ENCODE measurements around the gene NANOS3.

GRCh38 chr19:13834244-13835069, 42.5 kb upstream of the NANOS3 start:
- TF ChIP-seq CTCF (conservative IDR thresholded peaks at IDR 0.05; ENCODE audit: low read depth in 2 of 2) (no peak), POLR2AphosphoS5 (IDR thresholded peaks at IDR 0.05; ENCODE audit: low read depth) (no peak), EZH2 (IDR thresholded peaks at IDR 0.05; ENCODE audit: low read depth, unreplicated experiment) (no peak), STAT1 (IDR thresholded peaks at IDR 0.05; ENCODE audit: unreplicated experiment) (no peak), EZH2phosphoT487 (IDR thresholded peaks at IDR 0.05; ENCODE audit: unreplicated experiment) (no peak), CREB1 (CRISPR knock-in tag; IDR thresholded peaks at IDR 0.05; ENCODE audit: low read depth) (no peak)
- TF ChIP-seq, protein P1, sequence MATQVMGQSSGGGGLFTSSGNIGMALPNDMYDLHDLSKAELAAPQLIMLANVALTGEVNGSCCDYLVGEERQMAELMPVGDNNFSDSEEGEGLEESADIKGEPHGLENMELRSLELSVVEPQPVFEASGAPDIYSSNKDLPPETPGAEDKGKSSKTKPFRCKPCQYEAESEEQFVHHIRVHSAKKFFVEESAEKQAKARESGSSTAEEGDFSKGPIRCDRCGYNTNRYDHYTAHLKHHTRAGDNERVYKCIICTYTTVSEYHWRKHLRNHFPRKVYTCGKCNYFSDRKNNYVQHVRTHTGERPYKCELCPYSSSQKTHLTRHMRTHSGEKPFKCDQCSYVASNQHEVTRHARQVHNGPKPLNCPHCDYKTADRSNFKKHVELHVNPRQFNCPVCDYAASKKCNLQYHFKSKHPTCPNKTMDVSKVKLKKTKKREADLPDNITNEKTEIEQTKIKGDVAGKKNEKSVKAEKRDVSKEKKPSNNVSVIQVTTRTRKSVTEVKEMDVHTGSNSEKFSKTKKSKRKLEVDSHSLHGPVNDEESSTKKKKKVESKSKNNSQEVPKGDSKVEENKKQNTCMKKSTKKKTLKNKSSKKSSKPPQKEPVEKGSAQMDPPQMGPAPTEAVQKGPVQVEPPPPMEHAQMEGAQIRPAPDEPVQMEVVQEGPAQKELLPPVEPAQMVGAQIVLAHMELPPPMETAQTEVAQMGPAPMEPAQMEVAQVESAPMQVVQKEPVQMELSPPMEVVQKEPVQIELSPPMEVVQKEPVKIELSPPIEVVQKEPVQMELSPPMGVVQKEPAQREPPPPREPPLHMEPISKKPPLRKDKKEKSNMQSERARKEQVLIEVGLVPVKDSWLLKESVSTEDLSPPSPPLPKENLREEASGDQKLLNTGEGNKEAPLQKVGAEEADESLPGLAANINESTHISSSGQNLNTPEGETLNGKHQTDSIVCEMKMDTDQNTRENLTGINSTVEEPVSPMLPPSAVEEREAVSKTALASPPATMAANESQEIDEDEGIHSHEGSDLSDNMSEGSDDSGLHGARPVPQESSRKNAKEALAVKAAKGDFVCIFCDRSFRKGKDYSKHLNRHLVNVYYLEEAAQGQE (IDR thresholded peaks at IDR 0.05; ENCODE audit: unreplicated experiment) = no peak

Measured in GM23338 (cell line).